SKM-1 (cell line): ENCODE results near the gene IPO13.

Experiments used
- DNase-seq: peaks from one replicate; lab custom pipeline; 2025; ENCODE audit not compliant: unreplicated experiment; lab: John Stamatoyannopoulos, UW

The IPO13 gene

DNA sequence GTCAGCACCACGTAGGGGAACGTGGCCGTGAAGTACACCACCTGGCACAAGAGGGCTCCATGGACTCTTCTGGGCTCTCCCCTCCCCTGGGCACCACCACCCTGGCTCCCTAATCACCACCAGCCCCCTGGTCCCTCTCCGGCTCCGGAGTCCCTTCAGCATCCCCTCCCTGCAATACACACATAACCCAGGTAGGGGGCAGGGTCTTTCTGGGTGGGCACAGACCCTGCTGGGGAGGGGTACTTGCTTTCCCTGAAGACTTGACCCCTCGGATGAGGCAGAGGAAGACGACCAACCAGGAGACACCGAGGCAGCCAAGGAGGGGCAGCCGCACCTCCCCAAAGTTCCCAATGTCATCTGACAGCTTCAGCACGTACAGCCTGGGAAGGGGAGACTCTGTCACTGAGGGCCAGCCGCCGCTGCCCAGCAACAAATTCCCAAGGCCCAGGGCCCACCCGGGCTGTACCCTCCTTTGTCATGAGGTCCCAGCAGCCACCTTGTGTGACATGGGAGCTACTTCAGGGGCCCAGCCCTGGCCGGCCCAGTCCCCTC is 55.9 kb downstream of the IPO13 start:
- DNase-seq: no peak

DNA sequence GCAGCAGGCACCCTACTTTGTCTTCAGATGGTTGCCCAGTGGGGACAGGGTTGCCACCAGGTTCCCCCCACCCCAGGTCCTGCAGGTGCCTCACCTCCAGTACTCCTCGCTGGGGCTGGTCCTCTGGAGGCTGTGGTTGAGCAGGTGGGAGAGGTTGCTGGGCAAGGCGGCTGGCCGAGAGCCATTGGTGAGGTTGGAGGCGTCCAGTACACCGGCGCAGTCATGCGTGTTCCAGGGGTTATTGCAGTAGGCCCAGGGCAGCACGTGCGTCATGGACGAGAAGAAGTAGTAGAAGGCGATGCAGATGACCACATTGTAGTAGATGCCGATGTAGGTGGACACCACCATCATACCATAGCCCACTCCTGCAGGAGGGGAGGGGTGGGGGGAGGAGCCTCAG is 61.5 kb downstream of the IPO13 start:
- DNase-seq: no peak

DNA sequence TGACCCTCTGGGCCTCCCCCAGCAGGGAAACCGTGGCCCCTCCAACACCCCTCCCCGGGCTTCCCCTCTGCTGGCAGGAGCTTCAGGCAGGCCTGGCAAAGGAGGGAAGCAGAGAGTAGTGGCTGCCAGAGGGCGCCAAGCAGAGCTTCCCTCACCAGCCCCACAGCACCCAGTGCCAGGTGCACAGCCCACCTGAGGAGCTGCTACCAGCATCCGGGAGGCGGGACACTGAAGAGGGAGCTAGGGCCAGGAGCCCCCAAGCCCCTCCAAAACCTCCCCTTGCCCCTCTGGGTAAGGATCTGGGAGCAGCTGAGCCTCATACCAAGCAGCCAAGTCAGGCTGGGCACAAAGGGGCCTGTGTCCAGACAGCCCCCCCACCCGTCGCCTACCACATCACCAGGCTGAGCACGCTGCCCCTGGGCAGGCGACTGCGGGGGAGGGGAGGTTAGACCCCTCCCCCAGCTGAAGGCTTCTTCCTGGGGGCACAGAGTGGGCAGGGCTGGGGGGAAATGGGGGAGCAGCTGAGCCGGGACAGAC is 64.3 kb downstream of the IPO13 start:
- no peak for DNase-seq

DNA sequence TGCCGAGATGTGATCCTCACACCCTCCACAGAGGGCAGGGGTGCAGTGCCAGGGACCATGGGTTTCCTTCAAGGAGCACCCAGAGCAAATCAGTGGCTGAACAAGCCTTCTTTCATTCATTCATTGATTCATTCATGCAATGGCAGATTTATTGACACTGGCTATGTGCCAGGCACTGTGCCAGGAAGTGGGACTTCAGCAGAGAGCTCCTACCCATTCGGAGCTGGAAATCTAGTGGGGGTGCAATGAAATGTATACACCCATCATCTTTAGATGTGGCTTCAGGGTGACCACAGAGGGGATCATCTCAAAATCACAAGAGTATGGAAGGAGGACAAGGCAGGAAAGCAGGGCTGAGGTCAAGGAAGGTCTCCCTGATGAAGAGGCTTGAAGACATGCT is 65.7 kb downstream of the IPO13 start:
- DNase-seq: no peak

DNA sequence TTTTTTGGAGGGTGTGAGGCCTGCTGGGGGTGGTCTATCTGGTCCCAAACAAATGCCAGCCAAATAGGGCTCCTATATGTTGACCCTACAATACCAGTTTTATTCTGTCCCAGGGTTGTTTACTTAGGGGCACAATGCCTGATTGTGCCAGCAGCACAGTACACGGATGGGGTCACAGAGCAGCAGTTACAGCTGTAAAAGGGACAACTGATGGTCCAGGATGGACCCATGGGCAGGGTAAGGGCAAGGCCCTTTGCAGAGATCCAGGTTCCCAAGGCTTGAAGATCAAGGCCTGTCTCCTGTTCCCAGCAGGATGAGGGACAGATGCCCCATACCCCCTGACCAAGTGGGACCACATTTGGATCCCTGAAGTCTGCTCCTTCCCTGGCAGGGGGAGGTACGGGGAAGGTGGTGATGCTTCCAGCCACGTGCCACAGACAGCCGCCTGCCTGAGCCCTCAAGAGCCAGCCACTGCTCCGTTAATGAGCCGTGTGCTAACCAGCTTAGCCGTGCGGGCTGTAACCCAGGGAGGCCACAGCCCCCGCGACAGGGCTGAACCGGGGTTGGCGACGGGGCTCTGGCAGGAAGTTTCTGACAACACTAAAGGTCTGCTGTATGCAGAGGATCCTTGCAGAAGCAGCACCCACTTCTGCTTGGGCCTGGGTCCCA is 66.3 kb downstream of the IPO13 start:
- no peak for DNase-seq

DNA sequence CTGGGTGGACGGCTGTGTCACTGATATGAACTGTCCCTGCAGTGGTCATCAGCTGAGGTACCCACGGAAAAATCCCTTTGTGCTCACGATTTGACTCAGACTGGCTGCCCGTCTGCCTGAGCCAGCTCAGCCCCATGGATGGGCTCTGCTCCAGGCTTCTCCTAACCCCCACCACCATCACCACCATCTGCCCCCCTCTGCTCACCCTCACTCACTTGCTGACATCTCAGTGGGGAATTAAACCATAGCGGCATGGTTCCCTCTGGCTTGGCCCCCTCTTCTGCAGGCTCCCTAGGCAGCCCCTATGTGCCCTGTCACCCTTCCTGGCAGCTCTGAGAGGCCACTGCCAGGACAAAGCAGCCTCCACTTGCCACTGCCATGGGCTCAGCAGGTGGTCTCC is 67.2 kb downstream of the IPO13 start:
- no peak for DNase-seq

DNA sequence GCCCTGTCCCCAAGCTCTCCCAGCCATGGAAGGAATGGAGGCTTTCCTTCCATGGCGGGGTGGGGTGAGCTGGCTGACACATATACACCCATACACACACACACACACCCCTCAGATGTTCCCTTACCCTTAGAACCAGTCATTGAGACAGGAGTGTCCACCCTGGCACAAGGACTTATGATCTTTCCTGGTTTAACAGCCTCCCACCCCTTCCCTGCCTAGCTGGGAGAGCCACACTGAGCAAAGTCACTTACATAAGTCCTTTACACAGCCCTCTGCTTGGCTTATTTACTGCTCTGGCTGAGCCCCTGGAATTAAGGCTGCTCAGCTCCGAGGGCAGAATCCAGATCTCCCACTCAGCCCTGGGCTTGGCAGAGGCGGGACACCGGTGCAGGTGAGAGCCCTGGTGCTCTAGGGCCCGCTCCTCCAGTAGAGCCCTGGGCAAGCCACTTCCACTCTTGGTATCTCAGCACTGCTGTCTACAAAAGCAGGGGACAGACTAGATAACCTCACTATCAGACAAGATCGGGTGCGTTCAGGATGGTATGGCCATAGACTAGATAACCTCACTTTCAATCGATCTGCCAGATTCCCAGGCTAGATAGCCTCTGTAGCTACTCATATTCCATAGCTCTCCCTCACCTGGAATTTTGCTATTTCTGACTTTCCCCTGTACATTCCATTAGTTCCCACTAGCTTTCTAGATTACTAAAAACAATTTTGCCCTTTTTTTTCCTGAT is 67.8 kb downstream of the IPO13 start:
- no peak for DNase-seq

DNA sequence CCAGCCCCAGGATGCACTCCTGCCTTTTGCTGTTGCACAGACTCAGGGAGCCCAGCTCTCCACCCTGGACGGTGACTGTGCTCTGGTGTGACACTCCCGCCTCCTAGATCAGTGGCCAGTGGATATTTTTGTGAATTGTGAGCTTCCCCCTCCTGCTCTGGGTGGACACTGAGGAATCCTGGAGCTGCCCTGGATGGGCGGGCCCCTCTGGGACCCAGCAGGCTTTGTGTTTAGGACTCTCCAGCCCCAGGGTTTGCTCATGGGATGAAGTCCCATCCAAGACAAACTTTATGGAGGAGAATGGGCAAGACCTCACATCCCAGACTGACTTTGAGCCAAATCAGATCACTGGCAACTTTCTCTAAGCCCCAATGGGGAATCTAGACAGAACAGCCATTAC is 68.5 kb downstream of the IPO13 start:
- no peak for DNase-seq

DNA sequence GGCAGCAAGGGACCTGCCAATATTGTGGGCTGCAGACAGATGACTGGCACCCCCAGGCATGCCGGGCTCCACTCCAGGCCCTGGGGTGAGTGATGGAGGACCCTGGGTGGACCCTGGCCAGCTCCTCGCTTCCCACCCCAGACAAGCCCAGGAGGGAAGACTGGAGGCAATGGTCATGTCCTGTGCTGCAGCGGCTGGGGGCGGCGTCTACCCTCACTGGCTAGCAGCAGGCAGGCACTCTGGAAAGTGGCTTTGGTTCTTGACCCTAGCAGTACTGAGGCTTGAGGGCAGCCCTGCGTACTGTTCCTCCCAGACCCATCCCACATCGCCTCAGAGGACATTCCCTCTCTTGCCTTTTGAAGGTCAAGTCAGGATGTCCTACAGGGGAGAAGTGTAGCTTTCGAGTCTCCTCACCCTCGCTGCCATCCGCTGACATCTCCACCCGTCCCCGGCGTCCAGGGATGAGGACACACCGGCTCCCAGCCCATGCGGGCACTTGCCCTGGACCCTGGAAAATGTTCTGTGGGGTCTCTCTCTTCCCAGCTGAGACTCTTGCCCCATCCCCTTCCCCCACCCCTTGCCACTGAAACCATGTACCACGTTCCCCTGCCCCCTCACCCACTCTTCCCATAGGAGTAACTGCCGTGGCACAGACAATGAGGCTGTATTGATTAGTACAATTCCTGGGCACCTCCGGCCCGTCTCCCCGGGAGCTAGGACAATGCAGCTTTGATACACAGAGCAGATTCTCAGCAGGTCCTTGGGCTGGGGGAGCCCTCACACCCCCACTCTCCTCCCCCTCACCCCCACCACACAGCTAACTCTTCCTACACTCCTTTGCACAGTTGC is 69.5 kb downstream of the IPO13 start:
- no peak for DNase-seq

DNA sequence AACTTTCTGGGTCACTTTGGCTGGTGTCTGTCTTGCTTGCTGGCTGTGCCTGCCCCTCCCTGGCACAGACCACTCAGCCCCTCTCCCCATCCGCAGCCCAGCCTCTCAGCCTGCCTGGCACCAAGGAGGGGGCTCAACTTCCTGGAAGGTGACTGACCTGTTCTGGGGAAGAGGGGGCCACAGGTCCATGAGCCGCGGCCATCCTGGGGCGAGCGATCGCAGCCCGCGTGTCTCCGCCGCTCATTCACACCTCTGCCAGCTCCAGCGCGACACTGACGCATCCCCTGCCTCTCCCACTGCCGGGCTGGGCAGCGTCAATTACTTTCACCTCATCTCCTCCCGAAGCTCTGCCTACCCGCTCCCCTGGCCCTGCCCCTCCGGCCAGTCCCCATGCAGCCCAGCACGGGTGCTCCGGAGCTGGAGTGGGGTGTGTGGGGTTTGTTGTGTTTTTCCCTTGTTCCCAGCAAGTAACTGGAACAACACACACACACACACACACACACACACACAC is 70.2 kb downstream of the IPO13 start:
- DNase-seq: no peak
